H1 (cell line): ENCODE data around the gene ZSWIM4. TPM values are rescaled to one million over a fixed set of nuclear protein-coding genes. Genes with fewer than 3 reads are reported as not detected.
A peak's percentile ranks its signal among the peaks of the same experiment; 100 is the strongest.

Experiments used
- CTCF ChIA-PET: fragments of 300-600 bp; sonication (Branson Sonifier 250); formaldehyde crosslinking; loops from one replicate; lab custom pipeline; 2021; ENCODE audit not compliant: partially characterized antibody; lab: Charles Lee
- POLR2A ChIA-PET: fragments of 300-600 bp; sonication (Branson Sonifier 250); formaldehyde crosslinking; loops from one replicate; lab custom pipeline; 2021; ENCODE audit warnings: inconsistent platforms; ENCODE audit not compliant: partially characterized antibody; lab: Charles Lee
- DNase-seq, 2 experiments: peaks; one replicate each; pipeline versions ENCODE4 v3.0.0 to v3.0.0-alpha.2; 2010 to 2022; ENCODE audit warnings: low spot score in 2 of 2, low read depth in 1 of 2, mixed read lengths in 1 of 2
- FAIRE-seq: peaks from 2 replicates; lab custom pipeline; 2011; peaks lifted over from hg19 to GRCh38; lab: Jason Lieb, UNC
- H2AFZ ChIP-seq: 2 replicates; pipeline ENCODE4 v1.8.1; 2012; ENCODE audit warnings: low read length, inconsistent platforms
- H2AK5ac ChIP-seq: 2 replicates; pipeline ENCODE4 v1.6.1; 2013; ENCODE audit warnings: low read depth, low read length
- H2BK120ac ChIP-seq: replicated peaks from 2 replicates; pipeline ENCODE3; 2013; ENCODE audit warnings: low read depth, low read length, inconsistent platforms
- H2BK12ac ChIP-seq: 2 replicates; pipeline ENCODE4 v1.6.1; 2013; ENCODE audit warnings: low read depth, low read length
- H2BK15ac ChIP-seq: 2 replicates; pipeline ENCODE4 v1.6.1; 2013; ENCODE audit warnings: low read length
- H2BK20ac ChIP-seq: 2 replicates; pipeline ENCODE4 v1.6.1; 2013; ENCODE audit warnings: low read length
- H2BK5ac ChIP-seq: 2 replicates; pipeline ENCODE4 v1.6.1; 2013; ENCODE audit warnings: low read depth, low read length
- H3K14ac ChIP-seq: 2 replicates; pipeline ENCODE4 v1.6.1; 2013; ENCODE audit warnings: inconsistent platforms; ENCODE audit not compliant: insufficient read length
- H3K18ac ChIP-seq: 2 replicates; pipeline ENCODE4 v1.6.1; 2013; ENCODE audit warnings: low read length; ENCODE audit errors: extremely low read depth
- H3K23ac ChIP-seq: 2 replicates; pipeline ENCODE4 v1.6.1; 2013; ENCODE audit warnings: inconsistent platforms; ENCODE audit not compliant: insufficient read length
- H3K23me2 ChIP-seq: 2 replicates; pipeline ENCODE4 v1.6.1; 2013; ENCODE audit warnings: low read depth, low read length
- H3K27ac ChIP-seq: 2 replicates; pipeline ENCODE4 v1.6.1; 2011; ENCODE audit warnings: low read depth, low read length, inconsistent platforms
- H3K27me3 ChIP-seq, 4 experiments: replicated peaks in 1 of 4; 1 replicate in 1 of 4; 2 replicates in 3 of 4; pipeline versions ENCODE4 v1.6.1 to v1.8.1; 2011 to 2013; ENCODE audit warnings: low read length in 3 of 4, mild to moderate bottlenecking in 3 of 4, inconsistent platforms in 2 of 4, mixed read lengths in 2 of 4, moderate library complexity in 1 of 4; ENCODE audit not compliant: control insufficient read depth in 3 of 4, insufficient read depth in 3 of 4; ENCODE audit errors: extremely low read depth in 1 of 4
- H3K36me3 ChIP-seq, 4 experiments: 2 replicates each; pipeline versions ENCODE4 v1.6.1 to v1.8.1; 2011 to 2013; ENCODE audit warnings: mild to moderate bottlenecking in 4 of 4, low read length in 3 of 4, moderate library complexity in 2 of 4, control low read depth in 1 of 4, inconsistent platforms in 1 of 4; ENCODE audit not compliant: insufficient read depth in 4 of 4, control insufficient read depth in 2 of 4
- H3K4ac ChIP-seq: replicated peaks from 2 replicates; pipeline ENCODE3; 2013; ENCODE audit warnings: low read length, low read depth, mixed read lengths, inconsistent platforms; ENCODE audit not compliant: insufficient read length
- H3K4me1 ChIP-seq, 4 experiments: replicated peaks in 1 of 4; 1 replicate in 1 of 4; 2 replicates in 3 of 4; pipeline versions ENCODE4 v1.6.1 to v1.8.1; 2011 to 2013; ENCODE audit warnings: low read length in 3 of 4, inconsistent platforms in 2 of 4, mixed read lengths in 1 of 4; ENCODE audit not compliant: insufficient read depth in 4 of 4, control insufficient read depth in 3 of 4
- H3K4me2 ChIP-seq, 2 experiments: 2 replicates each; pipeline versions ENCODE4 v1.6.1 to v1.8.1; 2011 to 2013; ENCODE audit warnings: low read depth in 2 of 2, low read length in 2 of 2, control low read depth in 1 of 2, inconsistent platforms in 1 of 2, mild to moderate bottlenecking in 1 of 2; ENCODE audit not compliant: insufficient read depth in 1 of 2
- H3K4me3 ChIP-seq, 4 experiments: fragments of 200-600, 300-600 bp in 1 of 4; sonication (generic), shearing (Covaris generic), sonication (Bioruptor Twin) in 1 of 4; 2 replicates each; pipeline versions ENCODE4 v1.5.1 to v1.8.1; 2011 to 2016; ENCODE audit warnings: low read length in 4 of 4, low read depth in 3 of 4, control low read depth in 2 of 4, inconsistent platforms in 2 of 4, mild to moderate bottlenecking in 2 of 4, mixed read lengths in 1 of 4, moderate library complexity in 1 of 4; ENCODE audit not compliant: insufficient read depth in 2 of 4; ENCODE audit errors: extremely low read depth in 1 of 4
- H3K56ac ChIP-seq: replicated peaks from 2 replicates; pipeline ENCODE3; 2013; ENCODE audit warnings: low read depth, mild to moderate bottlenecking, mixed read lengths, low read length, inconsistent platforms; ENCODE audit not compliant: insufficient read length
- H3K79me1 ChIP-seq: 2 replicates; pipeline ENCODE4 v1.6.1; 2013; ENCODE audit warnings: low read depth, low read length, control low read depth
- H3K79me2 ChIP-seq, 2 experiments: 2 replicates each; pipeline versions ENCODE4 v1.6.1 to v1.8.1; 2012 to 2013; ENCODE audit warnings: low read length in 2 of 2, mild to moderate bottlenecking in 2 of 2, inconsistent platforms in 1 of 2; ENCODE audit not compliant: insufficient read depth in 2 of 2, control insufficient read depth in 1 of 2
- H3K9ac ChIP-seq, 4 experiments: replicated peaks in 1 of 4; 1 replicate in 1 of 4; 2 replicates in 3 of 4; pipeline versions ENCODE4 v1.6.1 to v1.8.1; 2011 to 2013; ENCODE audit warnings: low read depth in 3 of 4, low read length in 3 of 4, control low read depth in 2 of 4, mild to moderate bottlenecking in 2 of 4, moderate library complexity in 2 of 4, inconsistent platforms in 1 of 4; ENCODE audit errors: extremely low read depth in 1 of 4
- H3K9me3 ChIP-seq, 2 experiments: 2 replicates each; pipeline versions ENCODE4 v1.6.1 to v1.8.1; 2012 to 2013; ENCODE audit warnings: mild to moderate bottlenecking in 2 of 2, moderate library complexity in 2 of 2, control low read depth in 1 of 2, inconsistent platforms in 1 of 2, low read depth in 1 of 2, low read length in 1 of 2, mixed read lengths in 1 of 2; ENCODE audit not compliant: insufficient read depth in 2 of 2
- H4K20me1 ChIP-seq, 2 experiments: replicated peaks in 1 of 2; 2 replicates each; pipeline versions ENCODE3 to v1.8.1; 2011 to 2013; ENCODE audit warnings: inconsistent platforms in 2 of 2, low read length in 2 of 2, mild to moderate bottlenecking in 1 of 2; ENCODE audit not compliant: insufficient read depth in 2 of 2, control insufficient read depth in 1 of 2
- H4K5ac ChIP-seq: 2 replicates; pipeline ENCODE4 v1.6.1; 2013; ENCODE audit warnings: low read length, low read depth, mixed read lengths, inconsistent platforms; ENCODE audit not compliant: insufficient read length
- H4K8ac ChIP-seq: 2 replicates; pipeline ENCODE4 v1.8.0; 2013; ENCODE audit warnings: mild to moderate bottlenecking, moderate library complexity, low read length, inconsistent platforms; ENCODE audit not compliant: insufficient read depth; ENCODE audit errors: extremely low read depth
- H4K91ac ChIP-seq: replicated peaks from 2 replicates; pipeline ENCODE3; 2013; ENCODE audit warnings: low read length, mixed read lengths, inconsistent platforms; ENCODE audit not compliant: insufficient read length
- CBX5 ChIP-seq: fragments of 300-800, 300-1000 bp; sonication (generic); IDR thresholded peaks from 2 replicates; pipeline ENCODE4 v1.7.1; 2016; ENCODE audit warnings: antibody characterized with exemption, low read length, low read depth
- HDAC2 ChIP-seq, 2 experiments: fragments of 300-600 bp in 1 of 2; sonication (generic) in 1 of 2; IDR thresholded peaks; 2 replicates each; pipeline ENCODE4 v1.6.1; 2011 to 2012; ENCODE audit warnings: low read depth in 2 of 2, low read length in 2 of 2, mild to moderate bottlenecking in 2 of 2, moderate library complexity in 2 of 2, borderline replicate concordance in 1 of 2, inconsistent platforms in 1 of 2
- KDM1A ChIP-seq: fragments of 200-600, 300-600 bp; sonication (generic); IDR thresholded peaks from 2 replicates; pipeline ENCODE4 v1.7.1; 2016; ENCODE audit warnings: mild to moderate bottlenecking, low read length, borderline replicate concordance
- RXRA ChIP-seq: IDR thresholded peaks from 2 replicates; pipeline ENCODE4 v1.6.1; 2011; ENCODE audit warnings: low read depth, mild to moderate bottlenecking, low read length, moderate library complexity; ENCODE audit not compliant: insufficient read depth
- SIN3A ChIP-seq, 2 experiments: IDR thresholded peaks in 1 of 2; conservative IDR thresholded peaks in 1 of 2; 2 replicates each; pipeline ENCODE4 v1.6.1; 2011 to 2012; ENCODE audit warnings: low read length in 2 of 2, improper control_type of control experiment in 1 of 2, low read depth in 1 of 2, mild to moderate bottlenecking in 1 of 2
- SIX5 ChIP-seq: IDR thresholded peaks from 2 replicates; pipeline ENCODE4 v1.6.1; 2011; ENCODE audit warnings: mild to moderate bottlenecking, low read depth, low read length
- SP1 ChIP-seq: IDR thresholded peaks from 2 replicates; pipeline ENCODE4 v1.6.1; 2011; ENCODE audit warnings: low read depth, low read length
- TAF1 ChIP-seq: IDR thresholded peaks from 2 replicates; pipeline ENCODE4 v1.6.1; 2011; ENCODE audit warnings: mild to moderate bottlenecking, low read depth, low read length
- WGBS, 2 experiments: shearing (Covaris generic) in 1 of 2; methylation state at CpG; one replicate each; pipeline versions ENCODE4 v1.1.6 to v1.1.7; 2013 to 2015; ENCODE audit warnings: low lambda C conversion rate in 2 of 2, mixed read lengths in 2 of 2, inconsistent platforms in 1 of 2, low coverage in 1 of 2, missing lambda C conversion rate in 1 of 2; ENCODE audit not compliant: insufficient replicate concordance in 2 of 2, insufficient coverage in 1 of 2, insufficient read length in 1 of 2; ENCODE audit errors: extremely low coverage in 1 of 2, missing lambda C conversion rate in 1 of 2; 5-methylcytosine and 5-hydroxymethylcytosine counted together
- polyA plus RNA-seq, 7 experiments: library from polyadenylated mRNA; depleted of rRNA in 3 of 7; stranded (reverse) in 5 of 7; unstranded in 2 of 7; fragments of >200 nt in 5 of 7; fragments of 200-250 nt in 2 of 7; gene quantifications; 1 replicate in 5 of 7; 2 replicates in 1 of 7; 4 replicates in 1 of 7; pipeline versions ENCODE4 v1.2.1 to v1.2.3, GENCODE V29; 2011 to 2013; ENCODE audit warnings: missing spikeins in 2 of 7, mixed read lengths in 2 of 7
- total RNA-seq: library from RNA; stranded (reverse); fragmentation: NEBNext Ultra II Directional; extraction: Animal tissue kit (Norgen Biotek cat#: 25700); gene quantifications from 2 replicates; pipeline ENCODE4 v1.2.1, GENCODE V29; 2021

The ZSWIM4 gene
- total and polyA plus RNA-seq, 2 of the 8 experiments (the other 6 are each of a cell fraction or from before 2014, with no cell fraction given): 12.2 to 31.1 TPM

GRCh38 chr19:13774217-13775191 lies 20.7 kb upstream of the ZSWIM4 start, which contains the start of gene C19orf53:
C19orf53 (plus strand) TSS chr19:13774456; CDS start chr19:13774478, 22 bp downstream.
- CTCF ChIA-PET: interaction anchor here (0.7 to 2.7 kb wide), 12 partner anchors 9 to 187 kb away, joined by 3 to 18 read pairs (median 4); partner anchors contain the start of genes MRI1 and ZSWIM4
- Histone ChIP-seq H3K27ac (peak within 1 kb of the TSS; percentile 92), H3K79me2 (peaks cover 0 to 23% of the 10 kb centered on the region in 2 experiments; a peak in 3 of 4 replicates)
- TF ChIP-seq SIN3A (conservative IDR thresholded peaks at IDR 0.05 in 1 of 2, IDR thresholded peaks at IDR 0.05 in 1 of 2; ENCODE audit: low read depth in 1 of 2, low read length in 2 of 2) (peak; percentile 79 to 97; a peak in 2 of 4 replicates), KDM1A (0 out of 2 replicates have a peak, but pooled peaks have one; percentile 23), RXRA (no peak), SP1 (peak; percentile 92), CBX5 (no peak), HDAC2 (IDR thresholded peaks at IDR 0.05; ENCODE audit: borderline replicate concordance in 1 of 2, low read depth in 2 of 2, low read length in 2 of 2) (0 out of 4 replicates have a peak, but pooled peaks of 1 of the 2 experiments have one; percentile 35), TAF1 (peak; percentile 91), SIX5 (peak; percentile 97)

More at GRCh38 chr19:13774217-13775191, 20.7 kb upstream of the ZSWIM4 start, which contains the start of gene C19orf53:
- H2AK5ac ChIP-seq: 0 out of 2 replicates have a peak within 1 kb of the TSS, but pooled peaks have one; percentile 57
- peak within 1 kb of the TSS; percentile 97 for H4K8ac ChIP-seq
- peak within 1 kb of the TSS; percentile 71 for H3K56ac ChIP-seq
- no peak within 1 kb of the TSS for H3K14ac ChIP-seq
- no peak within 1 kb of the TSS for H2BK15ac ChIP-seq
- H2BK20ac ChIP-seq: no peak within 1 kb of the TSS
- DNase-seq (peak in 1 of 2 experiments; percentile 85), FAIRE-seq (no peak)
- WGBS, 2 experiments: 3% methylated on average over 54 of the region's 61 CpGs; no CpG with 5 or more reads in 1 of the 2 experiments
- POLR2A ChIA-PET: interaction anchor here (0.6 to 3.4 kb wide), 36 partner anchors 9 to 858 kb away, joined by 3 to 41 read pairs (median 4); partner anchors contain the start of genes MRI1 and ZSWIM4
- H3K4me3 ChIP-seq: peak within 1 kb of the TSS; percentile 81 to 99 (median 92)
- H2BK5ac ChIP-seq: peak within 1 kb of the TSS; percentile 68
- H3K36me3 ChIP-seq: peaks cover 11 to 31% (median 18%) of the 10 kb centered on the region in 4 experiments
- H3K4ac ChIP-seq: no peak within 1 kb of the TSS
- H3K23me2 ChIP-seq: peaks cover 5% of the 10 kb centered on the region; the same call in 1 of the 2 replicates
- H2BK120ac ChIP-seq: no peak within 1 kb of the TSS
- peak within 1 kb of the TSS; percentile 73 for H4K5ac ChIP-seq
- no peak within 1 kb of the TSS for H2AFZ ChIP-seq
- peaks cover 0 to 4% (median 1%) of the 10 kb centered on the region in 4 experiments; a peak in 1 of 7 replicates for H3K4me1 ChIP-seq
- peaks cover 14% of the 10 kb centered on the region; the same call in 1 of the 2 replicates for H3K79me1 ChIP-seq
- no peak within 1 kb of the TSS for H3K23ac ChIP-seq
- no peaks in the 10 kb centered on the region for H3K9me3 ChIP-seq
- no peak within 1 kb of the TSS; the same call in 1 of the 2 replicates for H3K18ac ChIP-seq
- H4K91ac ChIP-seq: no peak within 1 kb of the TSS
- H2BK12ac ChIP-seq: no peak within 1 kb of the TSS
- H3K27me3 ChIP-seq: no peaks in the 10 kb centered on the region
- H4K20me1 ChIP-seq: peaks cover 2 to 15% of the 10 kb centered on the region in 2 experiments
- H3K4me2 ChIP-seq: peak within 1 kb of the TSS; percentile 69 to 92
- peak within 1 kb of the TSS; percentile 77 to 96 (median 90) for H3K9ac ChIP-seq
